Measurements from ENCODE around the gene HIP1. TPM values are rescaled to one million over a fixed set of nuclear protein-coding genes. Genes with fewer than 3 reads are reported as not detected.

HIP1 gene
- total and polyA plus RNA-seq, 2 of the 4 experiments (the other 2 are of a cell fraction), result 6.8 to 10.0 TPM

DNA sequence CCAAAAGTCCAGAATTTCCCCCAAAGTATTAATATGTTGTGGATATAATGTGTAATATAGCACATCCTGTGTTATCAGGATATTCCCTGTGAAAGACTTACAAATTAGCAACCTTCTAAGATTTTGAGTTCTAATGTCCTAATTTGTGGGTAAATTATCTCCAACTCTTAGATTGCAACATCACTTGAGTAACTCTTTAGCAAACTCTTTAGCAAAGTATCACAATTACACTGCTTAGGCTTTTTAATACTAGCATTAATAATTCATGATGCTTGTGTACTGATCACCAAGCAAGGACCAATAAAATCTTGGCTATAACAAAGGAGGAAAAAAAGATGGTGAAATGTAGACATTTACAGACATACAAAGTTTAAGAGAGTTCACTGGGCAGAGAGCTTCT, 27.7 kb downstream of the HIP1 start:
- no peak overlapping the region; the same call in 1 of the 2 replicates for H3K4me2 ChIP-seq (ENCODE audit: low read depth, low read length)
- H3K18ac ChIP-seq (ENCODE audit: low read depth, low read length), result peak overlapping the region; percentile 7; the same call in 1 of the 2 replicates
- TF ChIP-seq CEBPB (IDR thresholded peaks at IDR 0.05; ENCODE audit: low read depth, low read length) (peak; percentile 84), FOS (IDR thresholded peaks at IDR 0.05; ENCODE audit: low read depth, low read length) (no peak), POLR2A (IDR thresholded peaks at IDR 0.05; ENCODE audit: low read depth, low read length) (no peak), BHLHE40 (IDR thresholded peaks at IDR 0.05; ENCODE audit: low read depth, low read length) (no peak), RFX5 (IDR thresholded peaks at IDR 0.05; ENCODE audit: low read depth, low read length) (no peak), MXI1 (IDR thresholded peaks at IDR 0.05; ENCODE audit: borderline replicate concordance, low read depth, low read length) (no peak), MAZ (IDR thresholded peaks at IDR 0.05; ENCODE audit: borderline replicate concordance, low read depth, low read length) (no peak)
- TF ChIP-seq, protein P1, sequence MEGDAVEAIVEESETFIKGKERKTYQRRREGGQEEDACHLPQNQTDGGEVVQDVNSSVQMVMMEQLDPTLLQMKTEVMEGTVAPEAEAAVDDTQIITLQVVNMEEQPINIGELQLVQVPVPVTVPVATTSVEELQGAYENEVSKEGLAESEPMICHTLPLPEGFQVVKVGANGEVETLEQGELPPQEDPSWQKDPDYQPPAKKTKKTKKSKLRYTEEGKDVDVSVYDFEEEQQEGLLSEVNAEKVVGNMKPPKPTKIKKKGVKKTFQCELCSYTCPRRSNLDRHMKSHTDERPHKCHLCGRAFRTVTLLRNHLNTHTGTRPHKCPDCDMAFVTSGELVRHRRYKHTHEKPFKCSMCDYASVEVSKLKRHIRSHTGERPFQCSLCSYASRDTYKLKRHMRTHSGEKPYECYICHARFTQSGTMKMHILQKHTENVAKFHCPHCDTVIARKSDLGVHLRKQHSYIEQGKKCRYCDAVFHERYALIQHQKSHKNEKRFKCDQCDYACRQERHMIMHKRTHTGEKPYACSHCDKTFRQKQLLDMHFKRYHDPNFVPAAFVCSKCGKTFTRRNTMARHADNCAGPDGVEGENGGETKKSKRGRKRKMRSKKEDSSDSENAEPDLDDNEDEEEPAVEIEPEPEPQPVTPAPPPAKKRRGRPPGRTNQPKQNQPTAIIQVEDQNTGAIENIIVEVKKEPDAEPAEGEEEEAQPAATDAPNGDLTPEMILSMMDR (conservative IDR thresholded peaks at IDR 0.05; ENCODE audit: low read depth, low read length), result no peak
- peaks cover 5% of the 10 kb centered on the region for H4K20me1 ChIP-seq (ENCODE audit: insufficient read depth, low read length)
- H2BK15ac ChIP-seq (ENCODE audit: low read depth, low read length), result no peak overlapping the region
- H2AK9ac ChIP-seq (replicated peaks; ENCODE audit: low read depth, low read length, poor library complexity), result no peak overlapping the region
- ATAC-seq (ENCODE audit: low read depth), result no peak
- intact Hi-C loops (cut with micrococcal nuclease) (loop anchor here (5.0 kb wide), 1 partner anchor 39 kb away; no protein-coding TSS in a partner anchor), dilution Hi-C loops (cut with HindIII; ENCODE audit: low sequenced_read_pairs, unreplicated experiment) (no loop called here), in situ Hi-C loops (cut with MboI; ENCODE audit: low sequenced_read_pairs) (no loop called here)
- no peak overlapping the region for H3K9ac ChIP-seq (ENCODE audit: low read depth, low read length)
- no peak overlapping the region for H2AK5ac ChIP-seq (ENCODE audit: low read depth, low read length)
- 0 out of 2 replicates have a peak overlapping the region, but pooled peaks have one; percentile 3 for H3K14ac ChIP-seq (replicated peaks; ENCODE audit: low read depth, low read length)
- H3K23ac ChIP-seq (ENCODE audit: low read depth, low read length), result no peak overlapping the region
- no peak for DNase-seq
- no peak overlapping the region for H4K5ac ChIP-seq (ENCODE audit: low read depth, low read length)
- H2BK120ac ChIP-seq (ENCODE audit: low read depth, low read length), result peak overlapping the region; percentile 88; the same call in 1 of the 2 replicates
- no peak overlapping the region for H4K91ac ChIP-seq (ENCODE audit: insufficient read depth, low read depth, low read length)
- peak overlapping the region; percentile 83 for H2BK5ac ChIP-seq (ENCODE audit: low read depth, low read length, poor library complexity, severe bottlenecking)
- no peaks in the 10 kb centered on the region for H3K36me3 ChIP-seq (ENCODE audit: control insufficient read depth, insufficient read depth, low read length)
- no peak overlapping the region for H3K56ac ChIP-seq (ENCODE audit: extremely low read depth, insufficient read depth, low read length)
- H4K8ac ChIP-seq (ENCODE audit: low read depth in 2 of 2, low read length in 2 of 2), result peak overlapping the region in 1 of 2 experiments; percentile 75; a peak in 1 of 4 replicates
- H2AFZ ChIP-seq (replicated peaks; ENCODE audit: low read length, poor library complexity), result no peak overlapping the region
- POLR2A ChIA-PET (ENCODE audit: unreplicated experiment), result no interaction called here
- BruUV-seq (replicated peaks), result no TSS peak
- no peaks in the 10 kb centered on the region for H3K27me3 ChIP-seq (ENCODE audit: control insufficient read depth, insufficient read depth, low read length)
- H3K4me3 ChIP-seq (ENCODE audit: insufficient read depth, low read depth, low read length), result no peak overlapping the region
- CTCF ChIA-PET, result no interaction called here
- peaks cover 11% of the 10 kb centered on the region for H3K9me1 ChIP-seq (ENCODE audit: insufficient read depth, low read length)
- peak overlapping the region; percentile 84; the same call in 1 of the 2 replicates for H3K4ac ChIP-seq (ENCODE audit: low read depth, low read length)
- H3K9me3 ChIP-seq (ENCODE audit: control insufficient read depth, insufficient read depth, low read length), result peaks cover 5% of the 10 kb centered on the region; the same call in 1 of the 2 replicates
- peaks cover 7 to 20% of the 10 kb centered on the region in 2 experiments for H3K79me1 ChIP-seq (ENCODE audit: low read depth in 1 of 2, low read length in 2 of 2)
- peaks cover 12% of the 10 kb centered on the region for H3K4me1 ChIP-seq (ENCODE audit: control insufficient read depth, insufficient read depth, low read length)
- no peak overlapping the region; the same call in 1 of the 2 replicates for H2BK20ac ChIP-seq (ENCODE audit: low read depth, low read length)
- H3K27ac ChIP-seq (ENCODE audit: insufficient read depth, low read length), result no peak overlapping the region
